ENCODE results near the gene RASSF8.
A peak's percentile ranks its signal among the peaks of the same experiment; 100 is the strongest.

The RASSF8 gene

DNA sequence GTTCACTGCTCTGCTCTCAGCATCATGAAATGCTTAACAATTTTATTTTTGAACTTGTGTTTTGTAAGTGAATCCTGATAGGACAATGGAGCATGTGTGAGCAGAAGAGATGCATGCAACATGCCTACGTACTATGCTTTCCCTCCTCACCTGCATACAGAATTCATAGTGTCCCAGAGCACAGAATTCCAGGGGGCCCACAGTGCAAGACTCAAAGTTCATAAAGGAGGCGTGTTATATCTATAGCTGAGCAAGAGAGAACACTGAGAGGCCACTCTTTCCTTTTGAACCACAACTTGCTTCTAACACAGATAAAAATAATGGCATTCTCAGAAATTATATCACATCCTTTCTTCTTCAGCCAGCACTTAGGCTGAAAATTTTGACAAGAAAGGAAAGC, 137.6 kb downstream of the RASSF8 start:
- H3K36me3 ChIP-seq (ENCODE audit: control insufficient read depth, low read length), result no peaks in the 10 kb centered on the region
- no peaks in the 10 kb centered on the region for H3K9me2 ChIP-seq (replicated peaks; ENCODE audit: control insufficient read depth, low read length)
- H3K9me3 ChIP-seq (ENCODE audit: control insufficient read depth, insufficient read depth, low read length), result no peaks in the 10 kb centered on the region
- no peak overlapping the region for H3K27ac ChIP-seq (ENCODE audit: low read depth, low read length)
- no peaks in the 10 kb centered on the region for H3F3A ChIP-seq (ENCODE audit: control insufficient read depth, insufficient read depth)
- H3K4me2 ChIP-seq (ENCODE audit: low read length), result no peak overlapping the region
- no peaks in the 10 kb centered on the region; the same call in 1 of the 2 replicates for H4K20me1 ChIP-seq (ENCODE audit: control insufficient read depth, insufficient read depth, low read depth, low read length)
- no peaks in the 10 kb centered on the region for H3K4me1 ChIP-seq (ENCODE audit: control insufficient read depth, low read length)
- no peak overlapping the region for H3K4me3 ChIP-seq (ENCODE audit: low read length)
- H3K27me3 ChIP-seq (ENCODE audit: control insufficient read depth, low read length), result peaks cover 14% of the 10 kb centered on the region
- no peaks in the 10 kb centered on the region for H3K79me2 ChIP-seq (ENCODE audit: control insufficient read depth, low read length)
- TF ChIP-seq, protein P1, sequence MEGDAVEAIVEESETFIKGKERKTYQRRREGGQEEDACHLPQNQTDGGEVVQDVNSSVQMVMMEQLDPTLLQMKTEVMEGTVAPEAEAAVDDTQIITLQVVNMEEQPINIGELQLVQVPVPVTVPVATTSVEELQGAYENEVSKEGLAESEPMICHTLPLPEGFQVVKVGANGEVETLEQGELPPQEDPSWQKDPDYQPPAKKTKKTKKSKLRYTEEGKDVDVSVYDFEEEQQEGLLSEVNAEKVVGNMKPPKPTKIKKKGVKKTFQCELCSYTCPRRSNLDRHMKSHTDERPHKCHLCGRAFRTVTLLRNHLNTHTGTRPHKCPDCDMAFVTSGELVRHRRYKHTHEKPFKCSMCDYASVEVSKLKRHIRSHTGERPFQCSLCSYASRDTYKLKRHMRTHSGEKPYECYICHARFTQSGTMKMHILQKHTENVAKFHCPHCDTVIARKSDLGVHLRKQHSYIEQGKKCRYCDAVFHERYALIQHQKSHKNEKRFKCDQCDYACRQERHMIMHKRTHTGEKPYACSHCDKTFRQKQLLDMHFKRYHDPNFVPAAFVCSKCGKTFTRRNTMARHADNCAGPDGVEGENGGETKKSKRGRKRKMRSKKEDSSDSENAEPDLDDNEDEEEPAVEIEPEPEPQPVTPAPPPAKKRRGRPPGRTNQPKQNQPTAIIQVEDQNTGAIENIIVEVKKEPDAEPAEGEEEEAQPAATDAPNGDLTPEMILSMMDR (IDR thresholded peaks at IDR 0.05; ENCODE audit: low read depth, low read length, poor library complexity, severe bottlenecking), result no peak
- TF ChIP-seq EZH2phosphoT487 (IDR thresholded peaks at IDR 0.05; ENCODE audit: borderline replicate concordance, low read length), result no peak

DNA sequence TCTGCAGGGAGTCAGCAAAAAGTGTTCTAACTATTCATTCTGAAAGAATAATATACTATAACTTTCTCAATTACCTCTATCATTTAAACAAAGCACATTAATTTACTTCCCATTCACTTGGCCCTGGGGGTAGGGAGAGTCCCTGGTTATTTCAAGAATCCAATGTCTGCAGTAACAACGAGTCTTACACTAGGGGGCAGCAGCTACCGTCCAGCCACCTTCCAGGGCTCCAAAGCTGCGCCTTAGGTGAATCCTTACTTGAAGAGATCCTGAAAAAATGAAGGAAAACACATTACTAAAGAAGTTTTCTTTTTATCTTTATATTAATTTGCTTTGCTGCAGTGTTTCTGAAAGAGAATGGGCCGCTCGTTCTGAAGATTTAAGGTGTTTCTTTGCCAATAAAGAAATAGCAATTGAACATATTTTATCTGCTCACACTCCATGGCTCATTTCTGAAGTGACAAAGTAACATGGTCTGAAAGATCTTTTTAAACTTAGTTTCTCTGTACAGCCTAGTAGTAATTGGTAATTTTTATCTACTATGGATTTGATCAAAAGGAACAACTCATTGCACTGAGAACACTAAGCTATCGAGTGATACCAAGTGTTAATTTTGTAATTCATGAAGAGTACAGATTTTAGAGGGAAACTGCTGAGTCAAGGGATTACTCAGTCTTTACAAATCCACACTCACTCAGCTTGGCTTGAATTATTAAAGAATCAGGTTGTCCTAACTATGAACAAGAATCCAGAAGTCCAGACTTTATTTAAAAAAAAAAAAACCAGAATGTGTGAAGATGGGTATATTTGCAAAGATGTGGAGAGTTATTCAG, 138.8 kb downstream of the RASSF8 start:
- Histone ChIP-seq H3K4me3 (ENCODE audit: low read length) (no peak overlapping the region), H3K27me3 (ENCODE audit: control insufficient read depth, low read length) (peaks cover 26% of the 10 kb centered on the region)

DNA sequence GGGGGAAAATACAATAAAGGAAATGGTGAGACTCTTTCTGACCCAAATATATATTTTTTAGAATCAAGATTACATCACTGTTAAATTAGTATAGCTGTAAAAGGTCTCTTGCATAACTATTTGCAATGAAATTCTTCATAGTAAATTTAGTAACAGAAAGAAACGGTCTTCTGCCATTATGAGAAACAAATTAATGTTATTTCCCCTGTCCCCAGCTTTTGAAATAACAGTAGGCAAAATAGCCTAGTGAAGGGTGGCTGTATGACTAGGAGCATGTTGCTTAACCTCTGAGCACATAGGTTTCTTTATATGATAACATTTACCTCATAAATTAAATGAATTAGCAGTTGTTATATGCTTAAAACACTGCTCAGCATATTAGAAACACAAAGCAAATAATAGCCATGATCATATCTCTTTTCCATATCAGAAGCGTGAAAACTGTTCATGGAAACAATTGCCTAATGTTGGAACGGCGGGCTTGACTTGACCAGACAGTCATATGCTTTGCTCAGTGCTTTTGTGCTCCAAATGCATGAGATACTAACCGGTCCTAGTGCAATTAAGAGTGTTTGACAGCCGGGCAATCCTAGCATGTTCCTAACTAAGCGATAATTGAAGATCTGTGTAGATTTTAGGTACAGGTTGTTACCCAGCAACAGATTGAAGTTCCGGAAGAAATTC, 142.3 kb downstream of the RASSF8 start:
- Histone ChIP-seq H3K4me2 (ENCODE audit: low read length) (no peak overlapping the region), H3K27ac (ENCODE audit: low read depth, low read length) (no peak overlapping the region), H3K9me2 (replicated peaks; ENCODE audit: control insufficient read depth, low read length) (no peaks in the 10 kb centered on the region)

More for the DNA sequence above, 138.8 kb downstream of the RASSF8 start:
- H3K9me2 ChIP-seq (replicated peaks; ENCODE audit: control insufficient read depth, low read length), result no peaks in the 10 kb centered on the region
- H3K79me2 ChIP-seq (ENCODE audit: control insufficient read depth, low read length), result no peaks in the 10 kb centered on the region
- H3K27ac ChIP-seq (ENCODE audit: low read depth, low read length), result no peak overlapping the region
- H3K9me3 ChIP-seq (ENCODE audit: control insufficient read depth, insufficient read depth, low read length), result no peaks in the 10 kb centered on the region
- H3F3A ChIP-seq (ENCODE audit: control insufficient read depth, insufficient read depth), result no peaks in the 10 kb centered on the region
- no peak overlapping the region for H3K4me2 ChIP-seq (ENCODE audit: low read length)
- no peaks in the 10 kb centered on the region for H3K4me1 ChIP-seq (ENCODE audit: control insufficient read depth, low read length)
- H4K20me1 ChIP-seq (ENCODE audit: control insufficient read depth, insufficient read depth, low read depth, low read length), result no peaks in the 10 kb centered on the region; the same call in 1 of the 2 replicates
- no peaks in the 10 kb centered on the region for H3K36me3 ChIP-seq (ENCODE audit: control insufficient read depth, low read length)
- no peak for TF ChIP-seq EZH2phosphoT487 (IDR thresholded peaks at IDR 0.05; ENCODE audit: borderline replicate concordance, low read length)
- TF ChIP-seq, protein P1 (IDR thresholded peaks at IDR 0.05; ENCODE audit: low read depth, low read length, poor library complexity, severe bottlenecking), result peak; percentile 85

More for the DNA sequence above, 142.3 kb downstream of the RASSF8 start:
- no peaks in the 10 kb centered on the region for H3K4me1 ChIP-seq (ENCODE audit: control insufficient read depth, low read length)
- no peaks in the 10 kb centered on the region; the same call in 1 of the 2 replicates for H4K20me1 ChIP-seq (ENCODE audit: control insufficient read depth, insufficient read depth, low read depth, low read length)
- peaks cover 33% of the 10 kb centered on the region for H3K27me3 ChIP-seq (ENCODE audit: control insufficient read depth, low read length)
- H3K9me3 ChIP-seq (ENCODE audit: control insufficient read depth, insufficient read depth, low read length), result no peaks in the 10 kb centered on the region
- no peaks in the 10 kb centered on the region for H3F3A ChIP-seq (ENCODE audit: control insufficient read depth, insufficient read depth)
- no peak overlapping the region for H3K4me3 ChIP-seq (ENCODE audit: low read length)
- no peaks in the 10 kb centered on the region for H3K79me2 ChIP-seq (ENCODE audit: control insufficient read depth, low read length)
- TF ChIP-seq, protein P1 (IDR thresholded peaks at IDR 0.05; ENCODE audit: low read depth, low read length, poor library complexity, severe bottlenecking), result no peak
- TF ChIP-seq EZH2phosphoT487 (IDR thresholded peaks at IDR 0.05; ENCODE audit: borderline replicate concordance, low read length), result no peak
- H3K36me3 ChIP-seq (ENCODE audit: control insufficient read depth, low read length), result no peaks in the 10 kb centered on the region

All from DOHH2 (cell line).